ENCODE results near the gene PA2G4.

DNA sequence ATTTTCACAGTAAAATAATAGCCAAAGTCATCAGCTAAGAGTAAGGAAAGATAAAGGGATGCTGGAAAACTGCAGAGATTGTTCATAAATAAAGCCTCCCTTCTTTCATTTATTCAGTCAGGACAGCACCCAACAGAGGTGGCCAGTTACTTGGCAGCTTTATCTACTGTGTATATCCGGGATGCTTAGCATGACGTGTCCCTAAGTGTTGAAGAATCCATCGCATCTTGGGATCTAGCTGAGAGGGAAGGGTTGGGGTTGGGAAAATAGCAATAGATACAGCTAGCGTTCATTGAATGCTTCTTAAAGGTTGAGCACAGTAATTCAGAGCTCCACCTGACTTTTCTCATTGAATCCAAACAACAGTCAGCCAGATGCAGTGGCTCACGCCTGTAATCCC is 30.0 kb upstream of the PA2G4 start:
- no peak for TF ChIP-seq CTCF (optimal IDR thresholded peaks at IDR 0.05 in 1 of 3, IDR thresholded peaks at IDR 0.05 in 1 of 3, conservative IDR thresholded peaks at IDR 0.05 in 1 of 3; ENCODE audit: extremely low read depth in 1 of 3, insufficient read depth in 2 of 3, low read length in 3 of 3)
- TF ChIP-seq EZH2 (IDR thresholded peaks at IDR 0.05; ENCODE audit: low read length): no peak

All from keratinocyte (primary cell).